Measurements from ENCODE around the gene APOM. TPM values are rescaled to one million over a fixed set of nuclear protein-coding genes. Genes with fewer than 3 reads are reported as not detected.
A peak's percentile ranks its signal among the peaks of the same experiment; 100 is the strongest.

Gene APOM
- total and polyA plus RNA-seq, 2 of the 4 experiments (the other 2 are of a cell fraction), result 1.4 to 3.8 TPM

DNA sequence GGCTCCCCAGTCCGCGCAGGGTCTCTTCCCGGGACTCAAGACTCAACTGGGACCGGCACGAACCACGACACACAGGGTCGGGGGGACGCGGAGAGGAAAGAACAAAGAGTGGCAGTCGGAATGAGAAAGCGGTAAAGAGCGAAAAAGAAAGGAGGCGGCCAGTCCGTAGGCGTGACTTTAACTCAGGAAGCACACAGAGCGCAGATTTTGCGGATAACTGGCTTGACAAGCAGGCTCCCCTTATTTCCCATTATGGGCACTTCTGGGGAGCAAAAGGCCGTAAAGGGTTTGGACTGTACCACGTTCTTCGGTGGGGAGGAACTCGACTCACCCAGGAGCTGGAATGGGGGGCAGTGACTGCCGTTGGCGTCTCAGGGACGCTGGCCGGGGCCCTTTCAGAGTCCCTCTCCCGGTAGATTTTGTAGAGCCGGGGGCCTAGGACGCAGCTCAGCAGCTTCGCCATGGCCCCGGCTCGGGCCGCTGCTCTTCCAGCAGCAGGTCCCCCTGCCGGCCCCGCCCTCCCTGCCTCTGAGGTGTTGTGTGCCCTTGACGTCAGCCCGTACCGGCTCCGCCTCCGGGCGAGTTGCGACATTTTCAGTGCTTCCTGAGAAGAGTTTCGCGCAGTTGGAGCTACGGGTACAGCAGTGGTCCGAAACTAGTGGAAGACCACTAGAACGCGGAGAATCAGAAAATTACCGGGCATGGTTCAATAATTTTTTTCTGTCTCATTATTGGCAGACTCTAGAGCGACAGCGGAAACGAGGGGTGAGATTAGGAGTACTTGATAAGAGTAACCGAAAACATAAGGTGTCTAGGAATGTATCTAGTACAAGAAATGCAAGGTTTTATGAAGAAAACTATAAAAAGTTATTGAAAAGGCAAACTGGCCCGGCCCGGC, 47.4 kb downstream of the APOM start, which contains the start of gene ABHD16A:
Gene ABHD16A, minus strand, starts transcription at position 506 of the 898 bp plus-strand sequence. Its CDS starts 43 bp downstream, at position 463.
- ChIA-PET CTCF (interaction anchor here (0.7 to 1.3 kb wide), 3 partner anchors 13 to 88 kb away, joined by 3 read pairs; no protein-coding TSS in a partner anchor), POLR2A (ENCODE audit: unreplicated experiment) (interaction anchor here (0.5 to 1.2 kb wide), 2 partner anchors 42 to 97 kb away, joined by 3 to 11 read pairs; partner anchors contain the start of gene C6orf47)
- Histone ChIP-seq H3K36me3 (ENCODE audit: control insufficient read depth, insufficient read depth, low read length) (peaks cover 10% of the 10 kb centered on the region), H4K20me1 (ENCODE audit: insufficient read depth, low read length) (0 out of 2 replicates have a peak, but pooled peaks cover 7% of the 10 kb centered on the region), H2AFZ (replicated peaks; ENCODE audit: low read length, poor library complexity) (peak within 1 kb of the TSS; percentile 92), H3K56ac (ENCODE audit: extremely low read depth, insufficient read depth, low read length) (peak within 1 kb of the TSS; percentile 77), H4K8ac (ENCODE audit: low read depth in 2 of 2, low read length in 2 of 2) (peak within 1 kb of the TSS; percentile 79 to 97), H4K91ac (ENCODE audit: insufficient read depth, low read depth, low read length) (peak within 1 kb of the TSS; percentile 77), H3K14ac (replicated peaks; ENCODE audit: low read depth, low read length) (peak within 1 kb of the TSS; percentile 90), H3K18ac (ENCODE audit: low read depth, low read length) (peak within 1 kb of the TSS; percentile 83), H3K4me3 (ENCODE audit: insufficient read depth, low read depth, low read length) (peak within 1 kb of the TSS; percentile 67), H2AK9ac (replicated peaks; ENCODE audit: low read depth, low read length, poor library complexity) (peak within 1 kb of the TSS; percentile 88), H3K27me3 (ENCODE audit: control insufficient read depth, insufficient read depth, low read length) (no peaks in the 10 kb centered on the region), H3K4ac (ENCODE audit: low read depth, low read length) (peak within 1 kb of the TSS; percentile 70), H3K9ac (ENCODE audit: low read depth, low read length) (peak within 1 kb of the TSS; percentile 77), H3K27ac (ENCODE audit: insufficient read depth, low read length) (peak within 1 kb of the TSS; percentile 82), H2AK5ac (ENCODE audit: low read depth, low read length) (peak within 1 kb of the TSS; percentile 35), H3K79me1 (ENCODE audit: low read depth in 1 of 2, low read length in 2 of 2) (peaks cover 21 to 36% of the 10 kb centered on the region in 2 experiments), H2BK5ac (ENCODE audit: low read depth, low read length, poor library complexity, severe bottlenecking) (peak within 1 kb of the TSS; percentile 93), H3K9me1 (ENCODE audit: insufficient read depth, low read length) (peaks cover 10% of the 10 kb centered on the region), H2BK20ac (ENCODE audit: low read depth, low read length) (no peak within 1 kb of the TSS), H4K5ac (ENCODE audit: low read depth, low read length) (peak within 1 kb of the TSS; percentile 91), H3K23ac (ENCODE audit: low read depth, low read length) (peak within 1 kb of the TSS; percentile 78), H2BK15ac (ENCODE audit: low read depth, low read length) (peak within 1 kb of the TSS; percentile 21; the same call in 1 of the 3 replicates), H3K4me1 (ENCODE audit: control insufficient read depth, insufficient read depth, low read length) (peaks cover 6% of the 10 kb centered on the region), H3K4me2 (ENCODE audit: low read depth, low read length) (peak within 1 kb of the TSS; percentile 97), H3K9me3 (ENCODE audit: control insufficient read depth, insufficient read depth, low read length) (no peaks in the 10 kb centered on the region), H2BK120ac (ENCODE audit: low read depth, low read length) (peak within 1 kb of the TSS; percentile 9)
- no TSS peak for BruUV-seq (replicated peaks)
- TF ChIP-seq CEBPB (IDR thresholded peaks at IDR 0.05; ENCODE audit: low read depth, low read length) (peak; percentile 100), BHLHE40 (IDR thresholded peaks at IDR 0.05; ENCODE audit: low read depth, low read length) (peak; percentile 77), RCOR1 (IDR thresholded peaks at IDR 0.05; ENCODE audit: insufficient replicate concordance, low read length) (no peak), POLR2A (IDR thresholded peaks at IDR 0.05; ENCODE audit: low read depth, low read length) (peak; percentile 91), MXI1 (IDR thresholded peaks at IDR 0.05; ENCODE audit: borderline replicate concordance, low read depth, low read length) (peak; percentile 42; the same call in 1 of the 2 replicates), NFE2L2 (IDR thresholded peaks at IDR 0.05; ENCODE audit: low read depth, low read length) (no peak), MAZ (IDR thresholded peaks at IDR 0.05; ENCODE audit: borderline replicate concordance, low read depth, low read length) (peak; percentile 87; the same call in 1 of the 2 replicates)
- dilution Hi-C loops (cut with HindIII; ENCODE audit: low sequenced_read_pairs, unreplicated experiment), result no loop called here
- DNase-seq, result peak; percentile 98
- in situ Hi-C loops (cut with MboI; ENCODE audit: low sequenced_read_pairs), result no loop called here
- 4% methylated on average over 29 of the region's 54 CpGs; no CpG with 5 or more reads in 1 of the 2 experiments for WGBS, 2 experiments (ENCODE audit: extremely low coverage in 2 of 2, insufficient read length in 1 of 2)
- intact Hi-C loops (cut with micrococcal nuclease), result loop anchor here (1.0 to 2.0 kb wide), 3 partner anchors 28 to 131 kb away; no protein-coding TSS in a partner anchor
- ATAC-seq (ENCODE audit: low read depth), result peak; percentile 94

All from IMR-90 (cell line).